ENCODE results near the gene HTR3B.

HTR3B gene

DNA sequence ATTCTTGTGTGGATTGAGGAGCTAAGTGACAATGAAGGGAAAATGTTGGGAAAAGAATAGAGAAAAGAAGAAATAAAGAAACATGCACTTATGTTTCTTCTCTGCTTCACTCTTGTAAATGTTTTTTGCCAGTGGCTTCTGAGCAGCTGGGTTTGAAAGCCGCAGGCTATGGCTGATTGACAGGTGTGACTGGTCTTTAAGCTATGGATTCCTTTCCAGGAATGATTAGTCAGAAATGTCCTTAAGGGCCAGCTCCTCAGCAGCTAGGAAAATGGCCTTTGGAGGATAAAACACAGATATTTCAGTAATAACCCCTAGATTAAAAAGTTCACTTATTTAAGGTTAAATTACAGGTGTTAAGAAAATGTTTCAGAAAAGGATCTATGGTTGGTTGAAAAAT is 22.7 kb upstream of the HTR3B start:
- no peak for TF ChIP-seq CTCF (IDR thresholded peaks at IDR 0.05; ENCODE audit: extremely low read depth, insufficient read depth, missing control alignments)
- in situ Hi-C loops (cut with MboI; ENCODE audit: low pct_unique_long_range_greater_than_20kb, low sequenced_read_pairs, unreplicated experiment), result loop anchor here (25.0 kb wide), 1 partner anchor 380 kb away; no protein-coding TSS in a partner anchor
- no peak for DNase-seq (ENCODE audit: low spot score)

DNA sequence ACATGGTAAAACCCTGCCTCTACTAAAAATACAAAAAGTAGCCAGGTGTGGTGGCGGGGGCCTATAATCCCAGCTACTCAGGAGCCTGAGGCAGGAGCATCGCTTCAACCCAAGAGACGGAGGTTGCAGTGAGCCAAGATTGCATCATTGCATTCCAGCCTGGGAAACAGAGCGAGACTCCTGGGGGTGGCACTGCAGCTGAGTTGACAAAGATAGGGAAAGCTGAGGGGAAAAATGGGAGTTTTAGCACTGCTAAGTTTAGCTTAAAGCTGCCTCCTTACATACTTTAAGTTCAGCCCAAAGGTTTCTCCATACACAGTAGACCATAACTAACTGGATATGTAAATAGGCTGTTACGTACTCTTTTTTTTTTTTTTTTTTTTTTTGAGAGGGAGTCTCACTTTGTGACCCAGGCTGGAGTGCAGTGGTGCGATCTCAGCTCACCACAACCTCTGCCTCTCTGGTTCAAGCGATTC is 20.2 kb upstream of the HTR3B start:
- in situ Hi-C loops (cut with MboI; ENCODE audit: low pct_unique_long_range_greater_than_20kb, low sequenced_read_pairs, unreplicated experiment), result loop anchor here (25.0 kb wide), 1 partner anchor 378 kb away; no protein-coding TSS in a partner anchor
- no peak for TF ChIP-seq CTCF (IDR thresholded peaks at IDR 0.05; ENCODE audit: extremely low read depth, insufficient read depth, missing control alignments)
- DNase-seq (ENCODE audit: low spot score), result no peak

GRCh38 chr11:113885897-113886296 is 18.7 kb upstream of the HTR3B start:
- in situ Hi-C loops (cut with MboI; ENCODE audit: low pct_unique_long_range_greater_than_20kb, low sequenced_read_pairs, unreplicated experiment), result loop anchor here (25.0 kb wide), 1 partner anchor 376 kb away; no protein-coding TSS in a partner anchor
- no peak for TF ChIP-seq CTCF (IDR thresholded peaks at IDR 0.05; ENCODE audit: extremely low read depth, insufficient read depth, missing control alignments)
- no peak for DNase-seq (ENCODE audit: low spot score)

- in situ Hi-C loops (cut with MboI; ENCODE audit: low pct_unique_long_range_greater_than_20kb, low sequenced_read_pairs, unreplicated experiment), result loop anchor here (25.0 kb wide), 1 partner anchor 373 kb away; no protein-coding TSS in a partner anchor
- no peak for DNase-seq (ENCODE audit: low spot score)
- TF ChIP-seq CTCF (IDR thresholded peaks at IDR 0.05; ENCODE audit: extremely low read depth, insufficient read depth, missing control alignments), result no peak
Observed at GRCh38 chr11:113888848-113889247, 15.7 kb upstream of the HTR3B start.

DNA sequence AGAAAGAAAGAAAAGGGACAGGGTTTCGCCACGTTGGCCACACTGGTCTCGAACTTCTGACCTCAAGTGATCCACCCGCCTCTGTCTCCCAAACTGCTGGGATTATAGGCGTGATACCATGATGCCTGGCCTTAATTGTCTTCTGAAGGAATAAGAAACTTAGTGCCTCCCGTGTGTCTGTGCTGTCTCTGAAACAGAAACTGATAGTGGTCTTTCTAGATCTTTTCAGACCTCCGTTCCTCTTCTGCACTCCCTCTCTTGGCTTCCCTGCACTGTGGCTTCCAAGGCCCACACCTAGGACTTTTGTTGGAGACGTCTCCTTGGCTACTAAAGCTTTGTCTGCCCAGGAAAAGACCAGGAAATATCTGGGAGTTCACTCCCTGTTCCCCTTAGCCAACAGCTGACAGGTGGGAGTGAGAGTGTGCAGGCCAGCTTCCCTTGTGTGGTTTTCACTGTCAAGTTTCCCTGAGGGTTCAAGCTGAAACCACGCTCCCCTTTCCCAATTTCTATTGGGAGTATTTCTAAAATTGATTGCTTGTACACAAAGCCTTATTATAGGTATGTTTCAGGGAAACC is 10.1 kb upstream of the HTR3B start:
- no peak for TF ChIP-seq CTCF (IDR thresholded peaks at IDR 0.05; ENCODE audit: extremely low read depth, insufficient read depth, missing control alignments)
- in situ Hi-C loops (cut with MboI; ENCODE audit: low pct_unique_long_range_greater_than_20kb, low sequenced_read_pairs, unreplicated experiment), result loop anchor here (25.0 kb wide), 1 partner anchor 368 kb away; no protein-coding TSS in a partner anchor

DNA sequence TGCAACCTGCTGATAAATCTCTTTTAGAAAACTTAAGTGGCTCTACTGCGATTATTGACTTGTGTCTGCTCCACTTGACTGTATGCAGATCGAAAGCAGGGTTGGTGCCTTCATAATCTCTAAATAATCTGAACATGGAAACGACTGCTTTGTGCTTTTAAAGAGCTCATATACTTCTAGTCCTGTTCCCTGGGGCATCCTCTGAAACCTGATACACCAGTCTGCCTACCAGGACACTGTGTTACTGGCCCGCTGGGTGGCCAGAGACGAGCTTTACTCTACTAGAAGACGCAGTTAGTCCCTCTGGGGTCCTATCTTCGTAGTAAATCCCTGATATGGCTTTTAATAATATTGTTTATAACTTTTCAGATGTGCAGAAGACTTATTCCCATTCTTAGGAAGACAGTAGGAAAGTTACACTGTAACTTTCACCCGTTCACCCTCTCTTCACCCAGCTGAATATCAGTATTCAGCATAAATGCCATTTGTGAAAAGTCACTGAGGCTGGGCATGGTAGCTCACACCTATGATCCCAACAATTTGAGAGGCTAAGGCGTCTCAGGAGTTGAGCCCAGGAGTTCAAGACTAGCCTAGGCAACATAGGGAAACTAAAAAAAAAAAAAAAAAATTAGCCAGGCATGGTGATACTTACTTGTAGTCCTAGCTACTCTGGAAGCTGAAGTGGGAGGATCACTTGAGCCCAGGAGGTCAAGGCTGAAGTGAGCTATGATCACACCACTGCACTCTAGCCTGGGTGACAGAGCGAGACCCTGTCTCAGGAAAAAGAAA is 9.0 kb upstream of the HTR3B start:
- no peak for DNase-seq (ENCODE audit: low spot score)
- in situ Hi-C loops (cut with MboI; ENCODE audit: low pct_unique_long_range_greater_than_20kb, low sequenced_read_pairs, unreplicated experiment), result loop anchor here (25.0 kb wide), 1 partner anchor 367 kb away; no protein-coding TSS in a partner anchor

More for the DNA sequence above, 10.1 kb upstream of the HTR3B start:
- DNase-seq (ENCODE audit: low spot score), result peak; percentile 29

More for the DNA sequence above, 9.0 kb upstream of the HTR3B start:
- no peak for TF ChIP-seq CTCF (IDR thresholded peaks at IDR 0.05; ENCODE audit: extremely low read depth, insufficient read depth, missing control alignments)

Data from GM13977 (cell line).